GM12878 (cell line): ENCODE data around the gene TMEM59. TPM values are rescaled to one million over a fixed set of nuclear protein-coding genes. Genes with fewer than 3 reads are reported as not detected.
"Not testable (repeated sequence)": the region's sequence is repeated elsewhere in the genome, so short reads cannot be mapped to it uniquely, and the experiment has no call there.

Experiments used
- ATAC-seq: fragments of 200-7000 bp; cut with Tn5 transposase; 3 replicates; pipeline ENCODE4 v1.9.1; 2020; ENCODE audit warnings: mild to moderate bottlenecking, moderate library complexity
- BruUV-seq: library from RNA; stranded (reverse); fragments of 400-500 nt; replicated peaks from 2 replicates; lab custom pipeline; 2021; lab: Mats Ljungman, UMichigan
- CTCF ChIA-PET: fragments of 300-600 bp; sonication (Branson Sonifier 250); formaldehyde crosslinking; extraction: SDS; loops from one replicate; lab custom pipeline; 2021; ENCODE audit warnings: inconsistent platforms; lab: Yijun Ruan, JAX
- POLR2A ChIA-PET: fragments of 350-600 bp; formaldehyde crosslinking; extraction: SDS; loops from one replicate; lab custom pipeline; 2021; ENCODE audit warnings: inconsistent platforms; lab: Charles Lee
- RAD21 ChIA-PET: fragments of 300-600 bp; sonication (Branson Sonifier 250); formaldehyde crosslinking; loops from one replicate; lab custom pipeline; 2023; ENCODE audit warnings: antibody characterized with exemption; ENCODE audit not compliant: unreplicated experiment; lab: Charles Lee
- SMC1A ChIA-PET: fragments of 300-600 bp; sonication (Branson Sonifier 250); formaldehyde crosslinking; loops from one replicate; lab custom pipeline; 2023; ENCODE audit not compliant: unreplicated experiment, uncharacterized antibody; lab: Charles Lee
- DNase-seq: peaks from one replicate; pipeline ENCODE4 v3.0.0-alpha.2; 2011; ENCODE audit warnings: low read depth, low spot score
- FAIRE-seq: peaks from 3 replicates; lab custom pipeline; 2011; peaks lifted over from hg19 to GRCh38; lab: Jason Lieb, UNC
- H2AFZ ChIP-seq: 2 replicates; pipeline ENCODE4 v1.6.0; 2011; ENCODE audit warnings: low read depth, low read length, control low read depth; ENCODE audit not compliant: control insufficient read depth
- H3K27ac ChIP-seq: 2 replicates; pipeline ENCODE4 v1.5.1; 2011; ENCODE audit warnings: control low read depth; ENCODE audit not compliant: control insufficient read depth, insufficient read depth
- H3K27me3 ChIP-seq, 2 experiments: replicated peaks in 1 of 2; 2 replicates each; pipeline versions ENCODE4 v1.6.0 to v1.6.1; 2011; ENCODE audit warnings: low read length in 1 of 2; ENCODE audit not compliant: control insufficient read depth in 2 of 2, insufficient read depth in 2 of 2
- H3K36me3 ChIP-seq, 2 experiments: 2 replicates each; pipeline ENCODE4 v1.5.1; 2011; ENCODE audit warnings: low read length in 1 of 2; ENCODE audit not compliant: control insufficient read depth in 2 of 2, insufficient read depth in 2 of 2
- H3K4me1 ChIP-seq: 2 replicates; pipeline ENCODE4 v1.6.1; 2011; ENCODE audit warnings: mild to moderate bottlenecking, low read length, moderate library complexity, mixed read lengths; ENCODE audit not compliant: control insufficient read depth, insufficient read depth
- H3K4me2 ChIP-seq: 2 replicates; pipeline ENCODE4 v1.6.0; 2011; ENCODE audit warnings: control low read depth; ENCODE audit not compliant: control insufficient read depth, insufficient read depth
- H3K4me3 ChIP-seq: fragments of 200-600 bp; sonication (generic); 2 replicates; pipeline ENCODE4 v1.5.1; 2016
- H3K79me2 ChIP-seq: 2 replicates; pipeline ENCODE4 v1.6.0; 2011; ENCODE audit warnings: low read length; ENCODE audit not compliant: control insufficient read depth, insufficient read depth
- H3K9ac ChIP-seq: 2 replicates; pipeline ENCODE4 v1.8.0; 2011; ENCODE audit warnings: low read length, control low read depth, mixed read lengths; ENCODE audit not compliant: control insufficient read depth, insufficient read depth
- H3K9me3 ChIP-seq: replicated peaks from 3 replicates; pipeline ENCODE4 v1.5.1; 2011; ENCODE audit warnings: mild to moderate bottlenecking, low read length; ENCODE audit not compliant: control insufficient read depth, insufficient read depth
- H4K20me1 ChIP-seq: 2 replicates; pipeline ENCODE4 v1.6.0; 2011; ENCODE audit not compliant: control insufficient read depth, insufficient read depth
- BCL3 ChIP-seq: IDR thresholded peaks from 2 replicates; pipeline ENCODE4 v1.6.1; 2011; ENCODE audit warnings: borderline replicate concordance, low read depth, mild to moderate bottlenecking, moderate library complexity, low read length; ENCODE audit not compliant: insufficient read depth, poor library complexity, severe bottlenecking
- BRCA1 ChIP-seq: IDR thresholded peaks from 2 replicates; pipeline ENCODE4 v1.6.1; 2011; ENCODE audit warnings: low read depth, low read length, improper control_type of control experiment
- ELK1 ChIP-seq: IDR thresholded peaks from 2 replicates; pipeline ENCODE4 v1.6.1; 2012; ENCODE audit warnings: low read depth, low read length, improper control_type of control experiment
- GATAD2B ChIP-seq: fragments of 450-650 bp; conservative IDR thresholded peaks from 2 replicates; pipeline ENCODE4 v1.6.1; 2017; ENCODE audit warnings: low read depth, mild to moderate bottlenecking, moderate library complexity
- POLR2AphosphoS2 ChIP-seq: IDR thresholded peaks from 2 replicates; pipeline ENCODE4 v1.6.1; 2011; ENCODE audit warnings: low read depth, mild to moderate bottlenecking, low read length, improper control_type of control experiment, moderate library complexity
- RFX5 ChIP-seq: IDR thresholded peaks from 2 replicates; pipeline ENCODE4 v1.6.1; 2011; ENCODE audit warnings: low read depth, low read length, improper control_type of control experiment
- WGBS: methylation state at CpG from one replicate; pipeline ENCODE4 v1.1.6; 2016; ENCODE audit warnings: low lambda C conversion rate; ENCODE audit not compliant: insufficient replicate concordance, insufficient coverage; ENCODE audit errors: missing lambda C conversion rate; 5-methylcytosine and 5-hydroxymethylcytosine counted together
- in situ Hi-C: fragments of 300-500 bp; cut with MboI; formaldehyde crosslinking; loops from 9 replicates; pipeline ENCODE4 v1.14.3; 2018; ENCODE audit warnings: mixed read lengths
- intact Hi-C: fragments of 100-400 bp; cut with micrococcal nuclease; formaldehyde crosslinking; loops from one replicate; pipeline ENCODE4 v1.14.2; 2022; ENCODE audit not compliant: unreplicated experiment
- polyA plus RNA-seq, 11 experiments: library from polyadenylated mRNA; depleted of rRNA in 4 of 11; unstranded in 6 of 11; stranded (reverse) in 5 of 11; fragments of >200 nt; fragmentation: Nextera tagmentation in 4 of 11; fragmentation: Illumina TruSeq in 1 of 11; extraction: Ambion mirVana in 4 of 11; extraction: Trizol in 1 of 11; gene quantifications; 1 replicate in 1 of 11; 2 replicates in 10 of 11; pipeline versions ENCODE4 v1.2.1 to v1.2.3, GENCODE V29; 2011 to 2016; ENCODE audit warnings: inconsistent platforms in 2 of 11, missing spikeins in 2 of 11, low read depth in 1 of 11
- total RNA-seq, 4 experiments: library from RNA; depleted of rRNA in 3 of 4; stranded (reverse); fragments of >200 nt in 3 of 4; fragmentation: Illumina TruSeq in 1 of 4; extraction: Trizol in 1 of 4; gene quantifications; 2 replicates each; pipeline versions ENCODE4 v1.2.1 to v1.2.3, GENCODE V29; 2013 to 2021
- TF ChIP-seq, protein P1 (sequence below): fragments of 450-650 bp; conservative IDR thresholded peaks from 2 replicates; pipeline ENCODE4 v1.6.1; 2017; ENCODE audit warnings: mild to moderate bottlenecking, moderate library complexity
- TF ChIP-seq, protein P2 (sequence below): fragments of 450-650 bp; IDR thresholded peaks from 2 replicates; pipeline ENCODE4 v1.6.1; 2016; ENCODE audit warnings: mild to moderate bottlenecking

Gene TMEM59
- total and polyA plus RNA-seq, 10 of the 15 experiments (the other 5 are each of a cell fraction or from before 2014, with no cell fraction given), result 69.9 to 273 (median 111) TPM

DNA sequence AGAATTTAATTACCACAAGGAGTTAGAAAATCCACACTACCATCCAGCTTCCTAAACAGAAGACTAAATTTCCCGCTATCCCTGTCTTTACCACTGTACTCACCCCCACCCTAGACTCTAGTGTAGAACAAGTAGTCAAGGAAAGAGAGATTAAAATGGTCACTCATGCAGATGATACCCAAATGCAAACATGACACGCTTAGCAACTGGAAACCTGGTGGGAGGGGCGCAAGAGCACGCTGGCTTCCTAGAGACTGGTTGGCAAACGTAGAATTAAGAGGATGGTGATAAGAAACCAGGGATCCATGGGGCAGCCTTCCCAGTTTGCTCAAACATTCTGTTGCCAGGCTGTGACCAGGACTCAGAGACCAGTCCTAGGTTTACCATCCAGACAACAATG, 25.2 kb downstream of the TMEM59 start (continued):
- TF ChIP-seq ELK1 (no peak), BRCA1 (no peak), POLR2AphosphoS2 (no peak), GATAD2B (no peak), RFX5 (no peak), BCL3 (no peak)
- TF ChIP-seq, protein P1, sequence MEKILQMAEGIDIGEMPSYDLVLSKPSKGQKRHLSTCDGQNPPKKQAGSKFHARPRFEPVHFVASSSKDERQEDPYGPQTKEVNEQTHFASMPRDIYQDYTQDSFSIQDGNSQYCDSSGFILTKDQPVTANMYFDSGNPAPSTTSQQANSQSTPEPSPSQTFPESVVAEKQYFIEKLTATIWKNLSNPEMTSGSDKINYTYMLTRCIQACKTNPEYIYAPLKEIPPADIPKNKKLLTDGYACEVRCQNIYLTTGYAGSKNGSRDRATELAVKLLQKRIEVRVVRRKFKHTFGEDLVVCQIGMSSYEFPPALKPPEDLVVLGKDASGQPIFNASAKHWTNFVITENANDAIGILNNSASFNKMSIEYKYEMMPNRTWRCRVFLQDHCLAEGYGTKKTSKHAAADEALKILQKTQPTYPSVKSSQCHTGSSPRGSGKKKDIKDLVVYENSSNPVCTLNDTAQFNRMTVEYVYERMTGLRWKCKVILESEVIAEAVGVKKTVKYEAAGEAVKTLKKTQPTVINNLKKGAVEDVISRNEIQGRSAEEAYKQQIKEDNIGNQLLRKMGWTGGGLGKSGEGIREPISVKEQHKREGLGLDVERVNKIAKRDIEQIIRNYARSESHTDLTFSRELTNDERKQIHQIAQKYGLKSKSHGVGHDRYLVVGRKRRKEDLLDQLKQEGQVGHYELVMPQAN, result no peak
- TF ChIP-seq, protein P2, sequence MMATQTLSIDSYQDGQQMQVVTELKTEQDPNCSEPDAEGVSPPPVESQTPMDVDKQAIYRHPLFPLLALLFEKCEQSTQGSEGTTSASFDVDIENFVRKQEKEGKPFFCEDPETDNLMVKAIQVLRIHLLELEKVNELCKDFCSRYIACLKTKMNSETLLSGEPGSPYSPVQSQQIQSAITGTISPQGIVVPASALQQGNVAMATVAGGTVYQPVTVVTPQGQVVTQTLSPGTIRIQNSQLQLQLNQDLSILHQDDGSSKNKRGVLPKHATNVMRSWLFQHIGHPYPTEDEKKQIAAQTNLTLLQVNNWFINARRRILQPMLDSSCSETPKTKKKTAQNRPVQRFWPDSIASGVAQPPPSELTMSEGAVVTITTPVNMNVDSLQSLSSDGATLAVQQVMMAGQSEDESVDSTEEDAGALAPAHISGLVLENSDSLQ, result no peak
- TF ChIP-seq, all 136 proteins: peak for 0

GRCh38 chr1:54024811-54025210, 28.2 kb downstream of the TMEM59 start:
- H3K4me1 ChIP-seq, SMC1A ChIA-PET, POLR2A ChIA-PET, in situ Hi-C loops, RAD21 ChIA-PET, FAIRE-seq, H2AFZ ChIP-seq, H4K20me1 ChIP-seq, H3K4me2 ChIP-seq, ATAC-seq, DNase-seq, H3K27ac ChIP-seq, H3K79me2 ChIP-seq, H3K9ac ChIP-seq, H3K36me3 ChIP-seq, H3K4me3 ChIP-seq, intact Hi-C loops, BruUV-seq, H3K27me3 ChIP-seq, H3K9me3 ChIP-seq: not testable (repeated sequence)
- 81% methylated on average over 1 of the region's 1 CpG for WGBS
- CTCF ChIA-PET, result interaction anchor here (1.0 kb wide), 1 partner anchor 65 kb away, joined by 4 read pairs; no protein-coding TSS in a partner anchor
